HG03457 (cell line): ENCODE measurements around the gene DHRS3.
"Not testable (repeated sequence)": the region's sequence is repeated elsewhere in the genome, so short reads cannot be mapped to it uniquely, and the experiment has no call there.

Experiments used
- ATAC-seq: cut with Tn5 transposase; IDR thresholded peaks from one replicate; pipeline ENCODE4 v1.9.1; 2021; ENCODE audit warnings: moderate number of reproducible peaks; ENCODE audit not compliant: unreplicated experiment

Gene DHRS3, protein sequence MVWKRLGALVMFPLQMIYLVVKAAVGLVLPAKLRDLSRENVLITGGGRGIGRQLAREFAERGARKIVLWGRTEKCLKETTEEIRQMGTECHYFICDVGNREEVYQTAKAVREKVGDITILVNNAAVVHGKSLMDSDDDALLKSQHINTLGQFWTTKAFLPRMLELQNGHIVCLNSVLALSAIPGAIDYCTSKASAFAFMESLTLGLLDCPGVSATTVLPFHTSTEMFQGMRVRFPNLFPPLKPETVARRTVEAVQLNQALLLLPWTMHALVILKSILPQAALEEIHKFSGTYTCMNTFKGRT

DNA sequence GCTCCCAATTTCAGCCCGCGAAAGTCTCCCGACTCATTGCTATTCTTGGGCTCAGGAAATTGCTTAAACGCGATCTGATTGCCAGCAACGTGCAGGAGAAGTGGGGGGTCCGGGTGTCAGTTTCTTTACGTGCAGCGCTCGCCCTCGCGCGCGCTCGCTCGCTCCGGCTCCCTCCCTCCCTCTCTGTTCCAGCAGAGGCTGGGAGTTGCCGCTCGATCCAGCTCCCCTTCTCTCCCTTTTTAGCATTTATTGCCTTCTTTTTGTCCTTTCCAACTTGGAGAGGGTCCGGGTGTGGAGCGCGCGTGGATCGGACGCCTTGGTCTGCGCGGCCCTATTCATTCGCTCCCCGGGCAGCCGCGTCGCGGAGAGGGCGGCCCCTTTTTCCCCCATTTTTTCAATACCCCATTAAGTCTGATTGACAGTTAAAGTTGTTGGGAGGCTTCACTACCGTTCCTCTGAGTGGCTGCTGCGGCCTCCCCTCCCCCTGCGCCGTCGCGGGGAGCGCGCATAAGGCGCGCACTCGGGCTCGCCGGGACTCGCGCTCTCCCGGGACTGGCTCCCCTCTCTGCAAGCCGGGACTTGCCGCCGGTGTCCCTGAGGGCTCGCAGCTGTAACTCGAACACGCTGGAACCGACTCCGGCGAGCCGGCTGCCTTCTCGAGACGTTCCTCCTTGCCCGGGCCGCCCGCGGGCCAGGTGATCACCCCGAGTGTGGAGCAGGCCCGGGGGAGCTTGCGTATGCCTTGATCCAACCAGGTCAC, at the start of gene DHRS3:
DHRS3 (minus strand) TSS at position 310 of the 760 bp plus-strand sequence. CDS start 862 bp downstream, outside the sequence.
- ATAC-seq, result no peak

DNA sequence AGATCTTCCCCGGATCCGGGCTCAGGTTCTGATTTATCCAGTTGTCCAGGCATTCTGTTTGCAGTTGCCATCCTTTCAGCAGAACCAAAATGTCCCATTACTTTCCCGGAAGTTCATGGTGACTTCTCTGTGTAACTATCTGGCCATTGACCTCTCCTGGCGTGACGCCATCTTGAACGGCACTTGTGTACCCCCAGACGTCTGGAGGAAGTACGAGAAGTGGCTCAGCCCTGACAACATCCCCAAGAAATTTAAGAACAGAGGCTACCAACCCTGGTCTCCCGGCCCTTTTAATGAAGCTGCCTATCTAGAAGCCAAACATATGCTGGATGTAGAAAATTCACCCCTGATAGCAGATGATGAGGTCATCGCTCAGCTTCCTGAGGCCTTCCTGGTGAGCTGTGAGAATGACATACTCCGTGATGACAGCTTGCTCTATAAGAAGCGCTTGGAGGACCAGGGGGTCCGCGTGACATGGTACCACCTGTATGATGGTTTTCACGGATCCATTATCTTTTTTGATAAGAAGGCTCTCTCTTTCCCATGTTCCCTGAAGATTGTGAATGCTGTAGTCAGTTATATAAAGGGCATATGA, 48.2 kb upstream of the DHRS3 start:
- ATAC-seq, result no peak

DNA sequence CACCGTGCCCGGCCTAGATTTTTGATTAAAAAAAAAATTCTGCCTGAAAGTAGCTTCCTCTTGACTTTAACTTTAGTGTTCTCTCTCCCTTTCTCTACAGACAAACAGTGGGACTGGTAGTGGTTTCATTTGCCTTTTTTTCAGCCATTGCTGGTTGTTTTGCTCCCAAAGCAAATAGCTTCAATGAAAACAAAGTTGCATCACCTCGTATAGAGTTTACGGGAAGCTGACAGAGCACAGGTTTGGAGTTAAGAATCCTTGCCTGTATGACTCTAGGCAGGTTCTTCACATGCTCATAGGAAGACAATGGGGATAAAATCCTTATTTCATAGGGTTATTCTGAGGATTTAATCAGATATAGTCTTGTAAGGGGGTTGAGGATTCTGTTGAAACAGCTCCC, 47.5 kb upstream of the DHRS3 start:
- no peak for ATAC-seq

GRCh38 chr1:12662556-12662955, 44.5 kb upstream of the DHRS3 start:
- ATAC-seq, result no peak

GRCh38 chr1:12661606-12662219, 43.7 kb upstream of the DHRS3 start:
- no peak for ATAC-seq

DNA sequence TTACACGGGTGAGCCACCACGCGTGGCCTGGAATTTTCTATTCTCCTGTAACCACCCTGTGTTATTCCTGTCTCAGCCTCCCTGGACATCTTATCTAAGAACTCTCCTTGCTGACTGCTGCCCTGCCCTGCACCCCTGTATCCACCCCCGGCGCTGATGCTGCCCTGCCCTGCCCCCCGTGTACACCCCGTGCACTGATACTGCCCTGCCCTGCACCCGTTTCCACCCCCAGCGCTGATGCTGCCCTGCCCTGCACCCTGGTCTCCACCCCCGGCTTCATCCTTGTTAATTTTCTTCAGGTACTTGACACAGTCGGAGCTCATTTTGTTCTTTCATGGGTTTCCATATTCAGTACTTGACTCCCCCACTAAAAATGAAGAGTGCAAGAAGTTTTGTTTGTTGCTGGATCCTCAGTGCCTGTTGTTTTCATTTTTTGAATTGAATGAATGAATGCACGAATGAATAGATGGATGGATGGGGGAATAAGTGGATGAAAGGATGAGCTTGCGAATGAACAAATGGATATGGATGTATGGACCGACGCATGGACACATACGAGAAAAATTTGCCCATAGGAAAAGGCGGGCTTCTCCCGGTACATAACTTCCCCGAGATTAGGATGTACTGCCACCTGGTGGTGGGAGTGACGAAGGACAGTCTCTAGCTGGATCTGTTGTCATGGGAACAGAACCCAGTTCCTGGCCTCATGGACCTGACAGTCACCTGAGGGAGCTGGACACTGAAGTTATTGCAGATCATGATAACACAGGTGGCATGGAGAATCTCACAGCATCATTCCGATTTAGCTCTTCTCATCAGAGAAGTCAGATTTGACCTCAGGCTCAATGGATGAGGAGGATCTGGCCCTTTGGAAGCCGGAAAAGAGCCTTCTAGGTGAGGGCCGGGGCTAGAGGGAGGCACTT, 40.8 kb upstream of the DHRS3 start:
- ATAC-seq, result no peak

GRCh38 chr1:12657885-12658512, 40.0 kb upstream of the DHRS3 start:
- not testable (repeated sequence) for ATAC-seq

GRCh38 chr1:12657060-12657884, 39.3 kb upstream of the DHRS3 start:
- no peak for ATAC-seq

DNA sequence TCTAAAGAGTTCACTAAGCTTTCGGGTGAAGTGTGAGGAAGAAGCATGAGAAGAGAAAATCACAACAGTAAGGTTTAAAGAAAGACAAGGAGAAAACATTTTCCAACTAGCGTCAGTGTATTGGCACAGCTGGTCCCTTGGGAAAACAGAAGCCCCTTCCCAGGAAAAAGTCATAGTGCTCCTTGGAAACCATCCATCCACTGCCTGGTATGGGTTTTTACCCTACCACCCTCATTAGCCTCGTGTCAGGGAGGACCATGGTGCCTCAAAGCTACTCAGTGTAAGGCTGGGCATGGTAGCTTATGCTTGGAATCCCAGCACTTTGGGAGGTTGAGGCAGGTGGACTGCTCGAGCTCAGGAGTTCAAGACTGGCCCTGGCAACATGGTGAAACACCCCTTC, 38.6 kb upstream of the DHRS3 start:
- no peak for ATAC-seq

GRCh38 chr1:12654657-12655056, 36.6 kb upstream of the DHRS3 start:
- ATAC-seq, result no peak

DNA sequence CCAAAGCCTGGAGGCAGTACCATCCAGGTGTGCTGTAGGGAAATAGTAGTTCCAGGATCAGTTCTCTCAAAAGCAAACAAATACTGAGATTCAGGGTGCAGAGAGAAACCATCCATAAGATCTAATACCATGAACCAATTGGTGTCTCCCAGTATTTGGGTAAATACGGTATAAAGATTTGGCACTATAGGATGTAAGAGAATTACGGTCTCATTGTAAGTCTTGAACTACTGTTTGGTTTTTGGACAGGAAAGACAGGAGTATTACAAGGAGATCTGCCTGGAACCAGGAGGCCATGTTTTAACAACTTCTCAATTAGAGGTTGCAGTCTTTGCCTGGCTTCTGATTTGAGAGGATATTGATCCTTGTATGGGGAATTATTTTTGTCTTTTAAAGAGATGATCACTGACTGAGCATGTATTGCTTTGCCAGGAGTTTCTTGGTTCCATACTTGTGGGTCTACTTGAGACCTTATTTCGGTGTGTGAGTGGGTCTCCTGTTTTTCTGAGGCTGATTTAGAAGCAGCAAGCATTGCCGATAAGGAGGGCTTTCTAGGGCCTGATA, 36.1 kb upstream of the DHRS3 start:
- no peak for ATAC-seq

DNA sequence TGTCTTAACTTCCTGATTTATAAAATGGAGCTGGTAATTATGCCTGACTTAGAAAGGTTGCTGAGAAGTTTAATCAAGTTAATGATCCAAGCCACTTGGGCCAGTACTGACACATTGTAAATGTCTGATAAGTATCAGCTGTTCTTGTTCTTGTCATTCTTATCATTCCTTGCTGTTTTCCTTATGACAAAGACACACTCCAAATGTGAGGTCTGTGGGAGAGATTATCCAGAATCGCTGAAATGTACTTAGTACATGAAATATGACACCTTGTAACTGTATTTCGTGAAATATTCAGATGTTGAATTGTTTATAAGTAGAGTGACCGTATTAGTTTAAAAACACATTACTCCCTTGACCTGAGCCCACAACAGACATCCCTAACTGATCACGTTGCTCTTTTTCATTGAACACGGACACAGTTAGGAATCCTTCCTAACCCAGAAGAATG, 32.0 kb upstream of the DHRS3 start:
- ATAC-seq, result no peak

DNA sequence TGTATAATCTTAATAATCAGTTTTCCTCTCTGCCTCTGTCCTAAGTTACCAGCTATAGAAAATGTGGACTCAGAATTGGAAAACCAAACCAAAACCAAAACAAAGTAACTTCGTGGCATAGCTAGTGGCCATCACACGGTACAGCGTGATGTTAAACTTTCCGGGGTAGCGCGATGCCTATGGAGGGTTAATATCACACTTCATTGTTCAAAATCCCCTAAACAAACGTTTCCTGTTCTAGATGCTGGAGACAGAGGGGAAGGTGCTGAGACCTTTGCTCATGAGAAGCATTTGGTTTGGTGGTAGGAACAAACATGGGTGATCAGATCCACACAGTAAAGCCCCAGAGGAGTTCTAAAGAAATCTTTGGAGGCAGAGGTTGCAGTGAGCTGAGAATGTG, 30.7 kb upstream of the DHRS3 start:
- no peak for ATAC-seq

DNA sequence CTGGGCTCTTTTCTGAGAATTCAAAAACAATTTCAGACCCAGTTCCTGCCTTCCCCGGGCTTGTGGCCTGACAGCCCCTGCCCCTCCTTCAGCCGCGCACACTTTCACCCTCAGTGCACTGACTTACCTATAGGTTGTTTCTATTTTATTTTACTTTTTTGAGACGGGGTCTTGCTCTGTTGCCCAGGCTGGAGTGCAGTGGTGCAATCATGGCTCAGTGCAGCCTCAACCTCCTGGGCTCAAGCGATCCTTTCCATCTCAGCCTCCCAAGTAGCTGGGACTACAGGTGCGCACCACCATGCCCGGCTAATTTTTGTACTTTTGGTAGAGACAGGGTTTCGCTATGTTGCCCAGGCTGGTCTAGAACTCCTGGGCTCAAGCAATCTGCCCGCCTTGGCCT, 27.4 kb upstream of the DHRS3 start:
- not testable (repeated sequence) for ATAC-seq

DNA sequence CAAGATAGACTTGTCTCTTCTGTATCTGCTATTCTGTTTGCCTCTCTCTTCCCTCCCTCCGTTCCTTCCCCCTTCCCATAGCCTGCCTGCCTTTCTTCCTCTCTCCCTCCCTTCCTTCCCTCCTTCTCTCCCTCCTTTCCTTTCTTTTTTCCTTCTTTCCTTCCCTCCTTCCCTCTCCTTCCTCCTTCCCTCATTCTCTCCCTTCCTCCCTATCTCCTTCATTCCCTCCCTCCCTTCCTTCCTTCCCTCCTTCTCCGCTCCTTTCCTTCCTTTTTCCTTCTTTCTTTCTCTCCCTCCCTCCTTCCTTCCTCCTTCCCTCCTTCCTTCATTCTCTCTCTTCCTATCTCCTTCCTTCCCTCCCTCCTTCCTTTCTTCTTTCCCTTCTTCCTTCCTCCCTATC, 26.8 kb upstream of the DHRS3 start:
- no peak for ATAC-seq

GRCh38 chr1:12644237-12644636, 26.2 kb upstream of the DHRS3 start:
- no peak for ATAC-seq

DNA sequence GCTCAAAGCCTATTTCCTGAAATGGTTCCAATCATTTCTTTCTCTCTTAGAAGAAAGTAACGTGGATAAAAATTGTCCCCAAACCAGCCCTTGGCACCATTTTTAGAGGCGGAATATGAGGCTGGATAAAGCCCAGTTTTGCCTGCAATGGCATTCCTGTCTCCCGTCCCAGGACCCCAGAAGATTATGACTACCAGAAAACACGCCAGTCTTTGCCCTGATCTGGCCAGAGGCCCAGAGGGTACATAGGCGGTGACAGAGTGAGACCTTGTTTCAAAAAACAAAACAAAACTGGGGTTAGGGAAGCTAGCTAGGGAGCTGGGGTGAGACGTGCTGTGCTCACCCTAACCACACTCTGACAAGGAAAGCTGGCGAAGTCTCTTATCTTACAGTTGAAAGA, 25.8 kb upstream of the DHRS3 start, which contains the start of gene AADACL4:
AADACL4 (plus strand) TSS at position 301 of the 400 bp plus-strand sequence. CDS start 462 bp downstream, outside the sequence.
- no peak for ATAC-seq

GRCh38 chr1:12643079-12643478, 25.1 kb upstream of the DHRS3 start:
- no peak for ATAC-seq

DNA sequence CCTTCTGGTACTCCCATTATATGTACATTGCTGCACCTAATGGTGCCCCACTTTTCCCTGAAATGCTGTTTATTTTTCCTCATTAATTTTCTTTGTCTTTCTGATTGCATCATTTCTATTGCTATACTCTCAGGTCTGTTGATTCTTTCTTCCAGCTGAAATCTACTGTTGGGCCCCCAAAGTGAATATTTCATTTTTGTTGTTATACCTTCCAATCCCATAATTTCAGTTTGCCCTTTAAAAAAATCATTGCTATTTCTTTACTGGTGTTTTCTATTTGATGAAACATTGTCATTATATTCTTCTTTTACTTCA, 22.9 kb upstream of the DHRS3 start:
- no peak for ATAC-seq
